ENCODE measurements around the gene ADAM10. TPM values are rescaled to one million over a fixed set of nuclear protein-coding genes. Genes with fewer than 3 reads are reported as not detected.

Gene ADAM10
- total RNA-seq, 1 experiment from 2014 or later: 159 TPM

GRCh38 chr15:58608711-58609110 lies 140.8 kb downstream of the ADAM10 start:
- no peak overlapping the region for H3K4me2 ChIP-seq (ENCODE audit: insufficient read depth, insufficient read length, low read length)
- no peaks in the 10 kb centered on the region for H4K20me1 ChIP-seq (ENCODE audit: control insufficient read depth, insufficient read depth, insufficient read length)
- H3K79me2 ChIP-seq (ENCODE audit: insufficient read depth, low read length): no peaks in the 10 kb centered on the region
- H3K36me3 Mint-ChIP-seq (ENCODE audit: insufficient read depth in 1 of 3, low read depth in 3 of 3): peaks cover 8 to 16% (median 11%) of the 10 kb centered on the region in 3 experiments
- peaks cover 2 to 13% of the 10 kb centered on the region in 2 experiments; a peak in 3 of 4 replicates for H3K4me1 Mint-ChIP-seq
- no peak overlapping the region for H3K18ac ChIP-seq (ENCODE audit: insufficient read length, low read depth, low read length)
- no peaks in the 10 kb centered on the region for H3K4me1 ChIP-seq (ENCODE audit: insufficient read depth, low read length)
- H3K4me3 Mint-ChIP-seq: no peak overlapping the region
- H2BK5ac ChIP-seq (ENCODE audit: insufficient read length, low read length): no peak overlapping the region
- H4K91ac ChIP-seq (ENCODE audit: insufficient read length, low read depth, low read length): no peak overlapping the region
- H3K9ac ChIP-seq (ENCODE audit: extremely low read depth, insufficient read length, low read length): no peak overlapping the region
- no peak overlapping the region for H4K8ac ChIP-seq (replicated peaks; ENCODE audit: insufficient read length, low read depth, low read length)
- no peak overlapping the region for H2BK120ac ChIP-seq (ENCODE audit: low read depth, low read length, poor library complexity, severe bottlenecking)
- no peak overlapping the region for H2AFZ ChIP-seq (ENCODE audit: low read length)
- no peak for TF ChIP-seq CTCF (conservative IDR thresholded peaks at IDR 0.05)
- no peak overlapping the region for H3K27ac Mint-ChIP-seq
- no peak overlapping the region for H4K5ac ChIP-seq (ENCODE audit: insufficient read length, low read depth, low read length)
- H2BK15ac ChIP-seq (ENCODE audit: low read depth, low read length): no peak overlapping the region
- H3K27ac ChIP-seq (ENCODE audit: insufficient read length, low read depth, low read length): no peak overlapping the region
- no peak overlapping the region for H2BK20ac ChIP-seq (ENCODE audit: low read depth, low read length, poor library complexity, severe bottlenecking)
- no peaks in the 10 kb centered on the region for H3K27me3 ChIP-seq (ENCODE audit: insufficient read depth, low read length)
- no peak for DNase-seq
- no peak overlapping the region for H3T11ph ChIP-seq (ENCODE audit: low read length)
- no peak overlapping the region for H2BK12ac ChIP-seq (ENCODE audit: insufficient read length, low read depth, low read length)
- no peaks in the 10 kb centered on the region for H3K79me1 ChIP-seq (ENCODE audit: insufficient read depth, low read depth, low read length, poor library complexity, severe bottlenecking)
- H3K9me3 ChIP-seq (ENCODE audit: control insufficient read depth, low read depth, low read length): no peaks in the 10 kb centered on the region
- no peak overlapping the region for H3K14ac ChIP-seq (ENCODE audit: insufficient read depth, low read length)
- no peaks in the 10 kb centered on the region; a peak in 1 of 5 replicates for H3K9me3 Mint-ChIP-seq
- no peak overlapping the region for H3K23ac ChIP-seq (ENCODE audit: insufficient read length, low read depth, low read length)
- H3K23me2 ChIP-seq (ENCODE audit: insufficient read length, low read depth, low read length, poor library complexity, severe bottlenecking): no peaks in the 10 kb centered on the region
- H3K27me3 Mint-ChIP-seq (ENCODE audit: low read depth): no peaks in the 10 kb centered on the region
- WGBS (ENCODE audit: extremely low coverage, insufficient read length, low lambda C conversion rate): no CpG with 5 or more reads among the region's 1 CpG
- no peak overlapping the region for H3K4ac ChIP-seq (ENCODE audit: low read depth, low read length)
- no peak overlapping the region for H3K56ac ChIP-seq (ENCODE audit: insufficient read length, low read depth, low read length)
- no peak overlapping the region for H2AK5ac ChIP-seq (ENCODE audit: insufficient read length, low read length)

All from H9 (cell line).